ENCODE results near the gene CIBAR2. TPM values are rescaled to one million over a fixed set of nuclear protein-coding genes. Genes with fewer than 3 reads are reported as not detected.

Gene CIBAR2
- total and polyA plus RNA-seq, 5 experiments from 2014 or later: not detected

GRCh38 chr16:85141491-85142128 is 29.3 kb upstream of the CIBAR2 start:
- ATAC-seq: no peak
- POLR2A ChIA-PET: no interaction called here
- no peaks in the 10 kb centered on the region for H3K9me3 Mint-ChIP-seq
- H3K27ac Mint-ChIP-seq: peak overlapping the region in 1 of 10 donors; percentile 37
- H3K4me3 Mint-ChIP-seq: no peak overlapping the region
- H3K4me1 Mint-ChIP-seq: peaks cover 9 to 17% (median 11%) of the 10 kb centered on the region in 4 donors
- H3K27me3 Mint-ChIP-seq: peaks cover 14 to 36% (median 30%) of the 10 kb centered on the region in 5 donors
- H3K36me3 Mint-ChIP-seq: no peaks in the 10 kb centered on the region
- DNase-seq: no peak

- POLR2A ChIA-PET: no interaction called here
- Mint-ChIP-seq H3K27ac (no peak overlapping the region), H3K27me3 (peaks cover 14 to 47% (median 33%) of the 10 kb centered on the region in 5 donors), H3K9me3 (no peaks in the 10 kb centered on the region), H3K4me3 (no peak overlapping the region), H3K36me3 (no peaks in the 10 kb centered on the region), H3K4me1 (peaks cover 9 to 19% (median 16%) of the 10 kb centered on the region in 4 donors)
- no peak for DNase-seq
- ATAC-seq: no peak
These were observed 28.3 kb upstream of the CIBAR2 start for GRCh38 chr16:85140455-85141012.

GRCh38 chr16:85139881-85140339 is 27.6 kb upstream of the CIBAR2 start:
- DNase-seq (no peak), ATAC-seq (no peak)
- Mint-ChIP-seq H3K9me3 (no peaks in the 10 kb centered on the region), H3K36me3 (no peaks in the 10 kb centered on the region), H3K27ac (peak overlapping the region in 1 of 10 donors; percentile 29), H3K4me1 (peaks cover 9 to 19% (median 16%) of the 10 kb centered on the region in 4 donors), H3K4me3 (no peak overlapping the region), H3K27me3 (peaks cover 14 to 48% (median 33%) of the 10 kb centered on the region in 5 donors)
- POLR2A ChIA-PET: no interaction called here

- DNase-seq: no peak
- ATAC-seq: no peak
- Mint-ChIP-seq H3K4me1 (peaks cover 9 to 19% (median 16%) of the 10 kb centered on the region in 4 donors), H3K4me3 (peak overlapping the region in 1 of 10 donors; percentile 19), H3K27ac (peak overlapping the region in 1 of 10 donors; percentile 81), H3K36me3 (no peaks in the 10 kb centered on the region), H3K9me3 (no peaks in the 10 kb centered on the region), H3K27me3 (peaks cover 14 to 48% (median 33%) of the 10 kb centered on the region in 5 donors)
- POLR2A ChIA-PET: no interaction called here
These were observed 26.8 kb upstream of the CIBAR2 start for GRCh38 chr16:85138825-85139627.

GRCh38 chr16:85138073-85138824 is 26.0 kb upstream of the CIBAR2 start:
- peak overlapping the region in 2 of 10 donors; percentile 81 to 82 for H3K27ac Mint-ChIP-seq
- no peak for ATAC-seq
- peaks cover 14 to 48% (median 29%) of the 10 kb centered on the region in 5 donors for H3K27me3 Mint-ChIP-seq
- POLR2A ChIA-PET: interaction anchor here (0.7 kb wide), 1 partner anchor 604 kb away, joined by 6 read pairs; no protein-coding TSS in a partner anchor
- no peaks in the 10 kb centered on the region for H3K9me3 Mint-ChIP-seq
- peaks cover 9 to 19% (median 16%) of the 10 kb centered on the region in 4 donors for H3K4me1 Mint-ChIP-seq
- H3K36me3 Mint-ChIP-seq: no peaks in the 10 kb centered on the region
- DNase-seq: no peak
- peak overlapping the region in 3 of 10 donors; percentile 12 to 69 (median 38) for H3K4me3 Mint-ChIP-seq

GRCh38 chr16:85137323-85138072 is 25.2 kb upstream of the CIBAR2 start:
- Mint-ChIP-seq H3K4me1 (peaks cover 9 to 19% (median 16%) of the 10 kb centered on the region in 4 donors), H3K27ac (peak overlapping the region in 1 of 10 donors; percentile 82), H3K9me3 (no peaks in the 10 kb centered on the region), H3K27me3 (peaks cover 14 to 48% (median 29%) of the 10 kb centered on the region in 5 donors), H3K36me3 (no peaks in the 10 kb centered on the region), H3K4me3 (peak overlapping the region in 5 of 10 donors; percentile 1 to 69 (median 26))
- POLR2A ChIA-PET: interaction anchor here (0.7 kb wide), 1 partner anchor 605 kb away, joined by 6 read pairs; no protein-coding TSS in a partner anchor
- DNase-seq (no peak), ATAC-seq (no peak)

- Mint-ChIP-seq H3K36me3 (no peaks in the 10 kb centered on the region), H3K27ac (no peak overlapping the region), H3K27me3 (peaks cover 14 to 48% (median 29%) of the 10 kb centered on the region in 5 donors), H3K4me3 (peak overlapping the region in 3 of 10 donors; percentile 9 to 78 (median 15)), H3K4me1 (peaks cover 10 to 19% (median 16%) of the 10 kb centered on the region in 4 donors), H3K9me3 (no peaks in the 10 kb centered on the region)
- ATAC-seq (no peak), DNase-seq (no peak)
- POLR2A ChIA-PET: no interaction called here
These were observed 24.5 kb upstream of the CIBAR2 start for GRCh38 chr16:85136702-85137322.

- Mint-ChIP-seq H3K36me3 (no peaks in the 10 kb centered on the region), H3K4me3 (peak overlapping the region in 2 of 10 donors; percentile 9 to 78), H3K4me1 (peaks cover 10 to 19% (median 16%) of the 10 kb centered on the region in 4 donors), H3K27ac (peak overlapping the region in 1 of 10 donors; percentile 53), H3K9me3 (no peaks in the 10 kb centered on the region), H3K27me3 (peaks cover 14 to 48% (median 29%) of the 10 kb centered on the region in 5 donors)
- DNase-seq: no peak
- no peak for ATAC-seq
- POLR2A ChIA-PET: no interaction called here
These were observed 24.0 kb upstream of the CIBAR2 start for GRCh38 chr16:85136213-85136701.

GRCh38 chr16:85134789-85135142 is 22.5 kb upstream of the CIBAR2 start:
- Mint-ChIP-seq H3K27me3 (peaks cover 13 to 43% (median 28%) of the 10 kb centered on the region in 5 donors), H3K36me3 (no peaks in the 10 kb centered on the region), H3K27ac (no peak overlapping the region), H3K4me3 (no peak overlapping the region), H3K9me3 (no peaks in the 10 kb centered on the region), H3K4me1 (peaks cover 10 to 19% (median 16%) of the 10 kb centered on the region in 4 donors)
- no peak for ATAC-seq
- POLR2A ChIA-PET: interaction anchor here (0.6 kb wide), 1 partner anchor 117 kb away, joined by 4 read pairs; no protein-coding TSS in a partner anchor
- no peak for DNase-seq

- Mint-ChIP-seq H3K27me3 (peaks cover 8 to 38% (median 22%) of the 10 kb centered on the region in 5 donors), H3K36me3 (no peaks in the 10 kb centered on the region), H3K27ac (peak overlapping the region in 1 of 10 donors; percentile 67), H3K4me1 (peaks cover 7 to 19% (median 16%) of the 10 kb centered on the region in 4 donors), H3K9me3 (no peaks in the 10 kb centered on the region), H3K4me3 (no peak overlapping the region)
- DNase-seq (no peak), ATAC-seq (no peak)
- POLR2A ChIA-PET: no interaction called here
These were observed 22.0 kb upstream of the CIBAR2 start for GRCh38 chr16:85134076-85134788.

GRCh38 chr16:85133290-85133599 is 21.0 kb upstream of the CIBAR2 start:
- ATAC-seq (no peak), DNase-seq (no peak)
- H3K9me3 Mint-ChIP-seq: no peaks in the 10 kb centered on the region
- H3K27me3 Mint-ChIP-seq: peaks cover 5 to 28% (median 13%) of the 10 kb centered on the region in 5 donors
- H3K4me3 Mint-ChIP-seq: no peak overlapping the region
- H3K4me1 Mint-ChIP-seq: peaks cover 7 to 16% (median 13%) of the 10 kb centered on the region in 4 donors
- H3K27ac Mint-ChIP-seq: no peak overlapping the region
- POLR2A ChIA-PET: interaction anchor here (0.7 kb wide), 1 partner anchor 298 kb away, joined by 5 read pairs; no protein-coding TSS in a partner anchor
- no peaks in the 10 kb centered on the region for H3K36me3 Mint-ChIP-seq
